Measurements from ENCODE around the gene KRTAP4-8.
"Not testable (repeated sequence)": the region's sequence is repeated elsewhere in the genome, so short reads cannot be mapped to it uniquely, and the experiment has no call there.

The KRTAP4-8 gene

GRCh38 chr17:41065016-41065689, 32.8 kb downstream of the KRTAP4-8 start:
- not testable (repeated sequence) for DNase-seq (ENCODE audit: low spot score)

GRCh38 chr17:41064301-41064700, 33.6 kb downstream of the KRTAP4-8 start:
- DNase-seq (ENCODE audit: low spot score) = no peak

- no peak for DNase-seq (ENCODE audit: low spot score)
Observed at GRCh38 chr17:41063449-41063848, 34.5 kb downstream of the KRTAP4-8 start.

GRCh38 chr17:41061964-41062363, 36.0 kb downstream of the KRTAP4-8 start:
- peak; percentile 58 for DNase-seq (ENCODE audit: low spot score)

GRCh38 chr17:41060052-41060604, 37.8 kb downstream of the KRTAP4-8 start, which contains the start of gene KRTAP2-3:
TSS of gene KRTAP2-3 (minus strand) at chr17:41060114. CDS start at chr17:41060050, 64 bp downstream.
- peak; percentile 85 for DNase-seq (ENCODE audit: low spot score)

- DNase-seq (ENCODE audit: low spot score) = not testable (repeated sequence)
Observed at GRCh38 chr17:41059276-41060051, 38.5 kb downstream of the KRTAP4-8 start.

GRCh38 chr17:41058741-41059140, 39.2 kb downstream of the KRTAP4-8 start:
- DNase-seq (ENCODE audit: low spot score) = no peak

GRCh38 chr17:41057547-41057946, 40.4 kb downstream of the KRTAP4-8 start:
- no peak for DNase-seq (ENCODE audit: low spot score)

- not testable (repeated sequence) for DNase-seq (ENCODE audit: low spot score)
Observed at GRCh38 chr17:41055130-41055529, 42.8 kb downstream of the KRTAP4-8 start, which contains the start of gene KRTAP2-2. TSS of gene KRTAP2-2 (minus strand) at chr17:41055230. CDS start at chr17:41055211, 19 bp downstream.

- not testable (repeated sequence) for DNase-seq (ENCODE audit: low spot score)
Observed at GRCh38 chr17:41054556-41054955, 43.4 kb downstream of the KRTAP4-8 start.

- no peak for DNase-seq (ENCODE audit: low spot score)
Observed at GRCh38 chr17:41054025-41054424, 43.9 kb downstream of the KRTAP4-8 start.

- DNase-seq (ENCODE audit: low spot score) = no peak
Observed at GRCh38 chr17:41052566-41052965, 45.4 kb downstream of the KRTAP4-8 start.

- peak; percentile 56 for DNase-seq (ENCODE audit: low spot score)
Observed at GRCh38 chr17:41049110-41049509, 48.8 kb downstream of the KRTAP4-8 start.

GRCh38 chr17:41048441-41048840, 49.5 kb downstream of the KRTAP4-8 start:
- no peak for DNase-seq (ENCODE audit: low spot score)

Measured in RKO (cell line).